Astrocyte (in vitro differentiated cells and primary cell): ENCODE measurements around the gene TLX3. TPM values are rescaled to one million over a fixed set of nuclear protein-coding genes. Genes with fewer than 3 reads are reported as not detected.
"Not testable (repeated sequence)": the region's sequence is repeated elsewhere in the genome, so short reads cannot be mapped to it uniquely, and the experiment has no call there.

Source experiments
- DNase-seq: peaks from one replicate; pipeline ENCODE4 v3.0.0-alpha.2; 2010; ENCODE audit warnings: low read depth
- FAIRE-seq: peaks from 2 replicates; lab custom pipeline; 2011; peaks lifted over from hg19 to GRCh38; lab: Jason Lieb, UNC
- H2AFZ ChIP-seq: 2 replicates; pipeline ENCODE4 v1.6.0; 2012; ENCODE audit warnings: low read depth, low read length, inconsistent platforms
- H3K27ac ChIP-seq: 2 replicates; pipeline ENCODE4 v1.5.1; 2011; ENCODE audit warnings: low read depth, low read length, inconsistent platforms
- H3K27me3 ChIP-seq: 2 replicates; pipeline ENCODE4 v1.6.0; 2011; ENCODE audit warnings: low read length, inconsistent platforms; ENCODE audit not compliant: insufficient read depth
- H3K36me3 ChIP-seq: 2 replicates; pipeline ENCODE4 v1.5.1; 2011; ENCODE audit warnings: low read length, inconsistent platforms; ENCODE audit not compliant: insufficient read depth
- H3K4me1 ChIP-seq: 2 replicates; pipeline ENCODE4 v1.5.1; 2011; ENCODE audit warnings: low read length, inconsistent platforms; ENCODE audit not compliant: insufficient read depth
- H3K4me2 ChIP-seq: 2 replicates; pipeline ENCODE4 v1.6.0; 2012; ENCODE audit warnings: low read length, inconsistent platforms
- H3K4me3 ChIP-seq: 2 replicates; pipeline ENCODE4 v1.5.1; 2011; ENCODE audit warnings: low read depth, mild to moderate bottlenecking, low read length, inconsistent platforms; ENCODE audit not compliant: insufficient read depth
- H3K79me2 ChIP-seq: 2 replicates; pipeline ENCODE4 v1.6.0; 2012; ENCODE audit warnings: mild to moderate bottlenecking, low read length, inconsistent platforms; ENCODE audit not compliant: insufficient read depth
- H3K9ac ChIP-seq: 2 replicates; pipeline ENCODE4 v1.6.0; 2012; ENCODE audit warnings: mild to moderate bottlenecking, low read length, inconsistent platforms
- H3K9me3 ChIP-seq: 2 replicates; pipeline ENCODE4 v1.5.1; 2012; ENCODE audit warnings: low read depth, mild to moderate bottlenecking, low read length, inconsistent platforms; ENCODE audit not compliant: insufficient read depth
- H4K20me1 ChIP-seq: 2 replicates; pipeline ENCODE4 v1.6.0; 2012; ENCODE audit warnings: low read length, inconsistent platforms; ENCODE audit not compliant: insufficient read depth
- H3K27ac Mint-ChIP-seq: one replicate; pipeline ENCODE4 v1.8.0; 2021; ENCODE audit warnings: mild to moderate bottlenecking, mixed read lengths; ENCODE audit not compliant: unreplicated experiment
- H3K27me3 Mint-ChIP-seq: one replicate; pipeline ENCODE4 v1.8.0; 2021; ENCODE audit warnings: low read depth, mixed read lengths; ENCODE audit not compliant: unreplicated experiment
- H3K36me3 Mint-ChIP-seq: one replicate; pipeline ENCODE4 v1.8.0; 2021; ENCODE audit warnings: low read depth, mixed read lengths; ENCODE audit not compliant: unreplicated experiment
- H3K4me1 Mint-ChIP-seq: one replicate; pipeline ENCODE4 v1.8.0; 2021; ENCODE audit warnings: low read depth, mixed read lengths; ENCODE audit not compliant: unreplicated experiment
- H3K4me3 Mint-ChIP-seq: one replicate; pipeline ENCODE4 v1.8.0; 2021; ENCODE audit warnings: mild to moderate bottlenecking, moderate library complexity, mixed read lengths; ENCODE audit not compliant: unreplicated experiment
- H3K9me3 Mint-ChIP-seq: one replicate; pipeline ENCODE4 v1.8.0; 2021; ENCODE audit warnings: mild to moderate bottlenecking, mixed read lengths; ENCODE audit not compliant: unreplicated experiment
- CTCF ChIP-seq: IDR thresholded peaks from 2 replicates; pipeline ENCODE4 v1.5.1; 2011; ENCODE audit warnings: low read depth, mild to moderate bottlenecking, inconsistent platforms, low read length, moderate library complexity; ENCODE audit not compliant: insufficient read depth
- EZH2 ChIP-seq: IDR thresholded peaks from 2 replicates; pipeline ENCODE4 v1.6.1; 2012; ENCODE audit warnings: mild to moderate bottlenecking, low read length, inconsistent platforms; ENCODE audit not compliant: insufficient read depth
- total RNA-seq: library from RNA; stranded (reverse); gene quantifications from 2 replicates; pipeline ENCODE4 v1.2.1, GENCODE V29; 2021

Gene TLX3
- total RNA-seq, 1 donor from 2014 or later: not detected

- Histone ChIP-seq H3K4me2 (no peak overlapping the region), H3K4me1 (no peaks in the 10 kb centered on the region), H4K20me1 (no peaks in the 10 kb centered on the region), H3K4me3 (no peak overlapping the region), H3K27ac (no peak overlapping the region), H3K9me3 (no peaks in the 10 kb centered on the region), H3K9ac (no peak overlapping the region), H3K27me3 (no peaks in the 10 kb centered on the region), H3K36me3 (no peaks in the 10 kb centered on the region), H3K79me2 (no peaks in the 10 kb centered on the region), H2AFZ (no peak overlapping the region)
- TF ChIP-seq CTCF (no peak), EZH2 (no peak)
- DNase-seq (no peak), FAIRE-seq (no peak)
- peaks cover 1% of the 10 kb centered on the region for H3K27me3 Mint-ChIP-seq
- no peak overlapping the region for H3K27ac Mint-ChIP-seq
- no peaks in the 10 kb centered on the region for H3K4me1 Mint-ChIP-seq
- H3K4me3 Mint-ChIP-seq: no peak overlapping the region
- H3K36me3 Mint-ChIP-seq: no peaks in the 10 kb centered on the region
- no peaks in the 10 kb centered on the region for H3K9me3 Mint-ChIP-seq
These were observed 42.6 kb downstream of the TLX3 start for GRCh38 chr5:171351536-171352073.

GRCh38 chr5:171355302-171355724, 46.3 kb downstream of the TLX3 start:
- TF ChIP-seq CTCF: no peak
- TF ChIP-seq EZH2: no peak
- H3K4me2 ChIP-seq: no peak overlapping the region
- H3K4me3 ChIP-seq: no peak overlapping the region
- H3K27me3 Mint-ChIP-seq: peaks cover 8% of the 10 kb centered on the region
- no peak overlapping the region for H3K27ac Mint-ChIP-seq
- H3K36me3 ChIP-seq: no peaks in the 10 kb centered on the region
- no peaks in the 10 kb centered on the region for H3K4me1 Mint-ChIP-seq
- no peak overlapping the region for H3K27ac ChIP-seq
- DNase-seq (no peak), FAIRE-seq (no peak)
- no peak overlapping the region for H2AFZ ChIP-seq
- no peak overlapping the region for H3K9ac ChIP-seq
- no peaks in the 10 kb centered on the region for H3K27me3 ChIP-seq
- peaks cover 5% of the 10 kb centered on the region for H3K9me3 Mint-ChIP-seq
- no peaks in the 10 kb centered on the region for H4K20me1 ChIP-seq
- no peak overlapping the region for H3K4me3 Mint-ChIP-seq
- H3K36me3 Mint-ChIP-seq: no peaks in the 10 kb centered on the region
- H3K9me3 ChIP-seq: no peaks in the 10 kb centered on the region
- no peaks in the 10 kb centered on the region for H3K4me1 ChIP-seq
- H3K79me2 ChIP-seq: no peaks in the 10 kb centered on the region

GRCh38 chr5:171357843-171358242, 48.8 kb downstream of the TLX3 start:
- Histone ChIP-seq H3K9ac (no peak overlapping the region), H3K4me2 (no peak overlapping the region), H4K20me1 (no peaks in the 10 kb centered on the region), H3K27ac (no peak overlapping the region), H3K79me2 (no peaks in the 10 kb centered on the region), H3K4me1 (no peaks in the 10 kb centered on the region), H3K27me3 (no peaks in the 10 kb centered on the region), H3K36me3 (no peaks in the 10 kb centered on the region), H2AFZ (no peak overlapping the region), H3K9me3 (no peaks in the 10 kb centered on the region), H3K4me3 (no peak overlapping the region)
- H3K4me1 Mint-ChIP-seq: no peaks in the 10 kb centered on the region
- H3K27me3 Mint-ChIP-seq: peaks cover 7% of the 10 kb centered on the region
- H3K27ac Mint-ChIP-seq: no peak overlapping the region
- H3K9me3 Mint-ChIP-seq: peaks cover 5% of the 10 kb centered on the region
- no peaks in the 10 kb centered on the region for H3K36me3 Mint-ChIP-seq
- FAIRE-seq: no peak
- no peak for DNase-seq
- TF ChIP-seq CTCF: no peak
- no peak for TF ChIP-seq EZH2
- H3K4me3 Mint-ChIP-seq: no peak overlapping the region

GRCh38 chr5:171361151-171361550, 52.1 kb downstream of the TLX3 start:
- H3K9me3 ChIP-seq, H3K27ac Mint-ChIP-seq: not testable (repeated sequence)

More at GRCh38 chr5:171361151-171361550, 52.1 kb downstream of the TLX3 start:
- not testable (repeated sequence) for H3K27ac ChIP-seq, H3K79me2 ChIP-seq, H3K4me3 Mint-ChIP-seq, FAIRE-seq, H3K4me2 ChIP-seq, H3K36me3 ChIP-seq, H3K36me3 Mint-ChIP-seq, H2AFZ ChIP-seq, DNase-seq, H3K4me3 ChIP-seq, H3K9ac ChIP-seq, H4K20me1 ChIP-seq, H3K9me3 Mint-ChIP-seq, H3K4me1 Mint-ChIP-seq, H3K4me1 ChIP-seq, H3K27me3 ChIP-seq
- H3K27me3 Mint-ChIP-seq: peaks cover 12% of the 10 kb centered on the region
